Rectal smooth muscle tissue (tissue), 1 donor: ENCODE data around the gene MIDN.
"Not testable (repeated sequence)": the region's sequence is repeated elsewhere in the genome, so short reads cannot be mapped to it uniquely, and the experiment has no call there.

Experiments
- H3K27ac ChIP-seq: one replicate; pipeline ENCODE4 v1.7.0; 2013; ENCODE audit warnings: low read depth, low read length, inconsistent platforms
- H3K27me3 ChIP-seq: one replicate; pipeline ENCODE4 v1.7.0; 2013; ENCODE audit warnings: low read length; ENCODE audit not compliant: control insufficient read depth, insufficient read depth
- H3K36me3 ChIP-seq: one replicate; pipeline ENCODE4 v1.7.0; 2013; ENCODE audit warnings: low read length; ENCODE audit not compliant: control insufficient read depth, insufficient read depth
- H3K4me1 ChIP-seq: one replicate; pipeline ENCODE4 v1.7.0; 2013; ENCODE audit warnings: low read length; ENCODE audit not compliant: control insufficient read depth, insufficient read depth
- H3K4me3 ChIP-seq: one replicate; pipeline ENCODE4 v1.7.0; 2013; ENCODE audit warnings: low read length
- H3K9ac ChIP-seq: one replicate; pipeline ENCODE4 v1.7.0; 2013; ENCODE audit warnings: low read length

The MIDN gene

DNA sequence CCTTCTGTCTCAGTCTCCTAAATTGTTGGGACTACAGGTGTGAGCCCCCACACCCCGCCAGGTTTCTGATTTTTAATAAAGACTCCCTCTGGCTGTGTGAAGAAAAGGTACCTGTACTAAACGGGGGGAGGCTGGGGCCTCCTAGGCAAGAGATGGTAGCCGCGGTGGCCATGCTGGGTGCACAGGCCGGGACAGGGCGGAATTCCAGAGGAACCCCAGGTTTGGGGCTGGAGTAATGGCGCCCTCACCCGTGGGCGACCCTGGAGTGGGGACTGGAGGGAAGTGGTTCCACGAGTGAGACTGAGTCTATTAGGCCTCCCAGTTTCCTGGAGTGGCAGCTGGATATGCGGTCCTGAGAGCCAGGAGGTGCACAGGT is 9.0 kb upstream of the MIDN start:
- Histone ChIP-seq H3K27me3 (peaks cover 4% of the 10 kb centered on the region), H3K4me1 (peaks cover 22% of the 10 kb centered on the region), H3K4me3 (no peak overlapping the region)

DNA sequence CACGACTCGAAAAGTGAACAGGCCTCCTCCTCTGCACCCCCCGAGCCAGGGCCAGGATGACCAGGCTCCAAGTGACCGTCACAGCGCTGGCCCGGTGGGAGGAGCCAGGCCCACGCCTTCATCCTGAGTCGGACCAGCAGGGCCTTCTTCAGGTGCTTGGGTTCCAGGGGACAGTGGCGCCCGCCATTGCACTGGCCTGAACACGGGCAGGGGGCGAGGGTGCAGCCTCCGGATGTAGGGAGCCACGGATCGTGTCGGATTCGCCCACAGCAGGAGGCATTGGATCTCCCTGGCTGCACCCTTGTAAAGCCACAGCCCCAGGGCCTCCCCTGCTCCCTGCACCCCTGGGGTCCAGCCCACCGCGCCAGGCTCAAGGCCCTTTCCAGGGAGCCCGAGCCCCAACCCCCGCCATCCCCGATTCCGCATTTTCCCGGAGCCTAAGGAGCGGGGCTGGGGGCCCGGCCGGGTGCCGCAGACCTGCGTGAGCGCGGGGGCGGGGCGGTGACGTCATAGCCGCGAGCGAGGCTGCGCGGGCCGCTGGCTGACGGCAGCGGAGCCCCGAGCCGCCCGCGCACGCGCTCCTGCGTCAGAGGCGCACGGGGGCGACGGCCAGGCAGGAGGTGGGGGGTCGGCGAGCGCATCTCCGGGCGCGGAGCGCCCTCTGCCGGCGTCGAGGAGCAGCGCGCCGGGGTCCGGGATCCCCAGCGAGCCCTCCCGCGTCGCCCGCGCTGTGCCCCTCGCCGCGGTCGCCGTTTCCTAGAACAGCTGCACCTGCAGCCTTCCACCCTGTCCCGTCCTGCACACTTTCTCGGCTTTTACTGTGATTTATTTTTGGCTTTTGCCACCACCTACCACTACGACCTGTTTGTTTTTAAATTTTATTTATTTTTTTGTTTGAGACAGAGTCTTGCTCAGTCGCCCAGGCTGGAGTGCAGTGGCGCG is 8.3 kb upstream of the MIDN start:
- H3K36me3 ChIP-seq, result no peaks in the 10 kb centered on the region
- peak overlapping the region; percentile 48 for H3K4me3 ChIP-seq
- peaks cover 28% of the 10 kb centered on the region for H3K4me1 ChIP-seq
- peaks cover 4% of the 10 kb centered on the region for H3K27me3 ChIP-seq
- no peak overlapping the region for H3K9ac ChIP-seq
- peak overlapping the region; percentile 84 for H3K27ac ChIP-seq

More for the DNA sequence above, 9.0 kb upstream of the MIDN start:
- no peaks in the 10 kb centered on the region for H3K36me3 ChIP-seq
- peak overlapping the region; percentile 84 for H3K27ac ChIP-seq
- no peak overlapping the region for H3K9ac ChIP-seq

DNA sequence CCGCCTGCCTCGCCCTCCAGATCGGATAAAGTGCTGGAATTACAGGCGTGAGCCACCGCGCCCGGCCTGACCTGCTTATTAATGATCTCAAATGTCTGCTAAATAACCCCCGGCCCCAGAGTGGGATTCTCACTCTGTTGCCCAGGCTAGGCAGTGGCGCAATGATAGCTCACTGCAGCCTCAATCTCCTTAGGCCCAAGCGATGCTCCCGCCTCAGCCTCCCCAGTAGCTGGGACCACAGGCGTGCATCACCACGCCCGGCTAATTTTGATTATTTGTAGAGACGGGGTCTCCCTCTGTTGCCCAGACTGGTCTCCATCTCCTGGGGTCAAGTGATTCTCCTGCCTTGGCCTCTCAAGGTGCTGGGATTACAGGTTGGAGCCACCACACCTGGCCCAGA is 7.5 kb upstream of the MIDN start:
- Histone ChIP-seq H3K27ac (no peak overlapping the region), H3K4me1 (peaks cover 31% of the 10 kb centered on the region)

GRCh38 chr19:1241417-1242095 is 6.8 kb upstream of the MIDN start, which contains the start of gene ATP5F1D:
Gene ATP5F1D, plus strand, starts transcription at chr19:1241751. Its CDS starts 100 bp downstream, at chr19:1241851.
- Histone ChIP-seq H3K9ac (peak within 1 kb of the TSS; percentile 61), H3K27me3 (peaks cover 4% of the 10 kb centered on the region), H3K4me1 (peaks cover 31% of the 10 kb centered on the region)

More for the DNA sequence above, 7.5 kb upstream of the MIDN start:
- peaks cover 4% of the 10 kb centered on the region for H3K27me3 ChIP-seq
- peak overlapping the region; percentile 83 for H3K4me3 ChIP-seq
- no peak overlapping the region for H3K9ac ChIP-seq
- no peaks in the 10 kb centered on the region for H3K36me3 ChIP-seq

GRCh38 chr19:1243768-1244692 is 4.4 kb upstream of the MIDN start:
- Histone ChIP-seq H3K36me3 (no peaks in the 10 kb centered on the region), H3K4me3 (peak overlapping the region; percentile 46), H3K27ac (peak overlapping the region; percentile 91), H3K9ac (no peak overlapping the region), H3K27me3 (no peaks in the 10 kb centered on the region), H3K4me1 (peaks cover 35% of the 10 kb centered on the region)

More at GRCh38 chr19:1241417-1242095, 6.8 kb upstream of the MIDN start, which contains the start of gene ATP5F1D:
- peak within 1 kb of the TSS; percentile 86 for H3K27ac ChIP-seq
- peak within 1 kb of the TSS; percentile 83 for H3K4me3 ChIP-seq
- no peaks in the 10 kb centered on the region for H3K36me3 ChIP-seq

- Histone ChIP-seq H3K27me3 (no peaks in the 10 kb centered on the region), H3K27ac (peak overlapping the region; percentile 91), H3K9ac (no peak overlapping the region), H3K36me3 (no peaks in the 10 kb centered on the region), H3K4me1 (peaks cover 35% of the 10 kb centered on the region), H3K4me3 (peak overlapping the region; percentile 46)
Measured at GRCh38 chr19:1244693-1245451, 3.5 kb upstream of the MIDN start.

- Histone ChIP-seq H3K27me3 (no peaks in the 10 kb centered on the region), H3K9ac (no peak overlapping the region), H3K4me1 (peaks cover 35% of the 10 kb centered on the region), H3K27ac (peak overlapping the region; percentile 91), H3K36me3 (no peaks in the 10 kb centered on the region), H3K4me3 (no peak overlapping the region)
Measured at GRCh38 chr19:1245494-1246264, 2.7 kb upstream of the MIDN start.

DNA sequence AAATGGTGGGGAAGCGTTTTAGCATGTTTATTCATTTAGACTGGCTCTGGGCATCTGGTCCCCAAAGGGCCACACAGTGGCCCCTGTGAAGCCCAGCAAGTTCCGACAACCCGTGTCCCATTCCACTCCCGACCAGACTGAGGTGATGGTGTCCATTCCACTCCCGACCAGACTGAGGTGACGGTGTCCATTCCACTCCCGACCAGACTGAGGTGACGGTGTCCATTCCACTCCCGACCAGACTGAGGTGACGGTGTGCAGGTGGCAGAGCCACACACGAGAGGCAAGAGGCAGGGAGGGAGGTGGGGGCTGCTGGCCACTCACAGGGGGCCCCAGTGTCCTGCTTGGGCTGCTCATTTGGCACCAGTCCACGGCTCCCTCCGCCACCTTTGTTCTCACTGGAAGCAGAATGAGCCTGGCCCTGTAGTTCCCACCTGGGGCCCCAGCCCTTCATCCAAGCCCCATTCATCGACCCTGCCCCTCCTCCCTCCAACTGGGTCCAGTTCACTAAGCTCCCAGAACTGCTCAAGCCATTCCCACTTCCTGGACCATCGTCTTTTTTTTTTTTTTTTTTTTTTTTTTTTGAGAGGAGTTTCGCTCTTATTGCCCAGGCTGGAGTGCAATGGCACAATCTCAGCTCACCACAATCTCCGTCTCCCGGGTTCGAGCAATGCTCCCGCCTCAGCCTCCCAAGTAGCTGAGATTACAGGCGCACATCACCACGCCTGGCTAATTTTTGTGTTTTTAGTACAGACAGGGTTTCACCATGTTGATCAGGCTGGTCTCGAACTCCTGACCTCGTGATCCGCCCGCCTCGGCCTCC is 1.9 kb upstream of the MIDN start:
- H3K4me1 ChIP-seq, result peaks cover 32% of the 10 kb centered on the region

DNA sequence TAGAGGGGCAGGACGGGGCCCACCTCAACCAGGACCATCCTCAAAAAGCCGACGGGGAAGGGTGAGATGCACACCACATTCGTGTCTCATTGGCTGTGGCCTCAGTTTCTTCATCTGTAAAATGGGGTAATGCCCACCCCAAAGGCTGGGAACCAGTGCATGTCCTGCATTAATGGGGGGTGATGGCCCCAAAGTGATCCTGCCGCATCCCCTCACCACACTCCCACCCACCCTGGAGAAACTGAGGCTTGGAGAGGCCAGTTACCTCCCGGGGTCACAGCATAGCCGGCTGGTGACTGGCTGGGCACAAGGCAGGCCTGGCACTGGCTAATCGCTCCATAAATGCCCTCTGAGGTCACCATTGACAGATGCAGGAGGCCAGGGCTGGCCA is 640 bp upstream of the MIDN start:
- peak overlapping the region; percentile 99 for H3K27ac ChIP-seq
- peak overlapping the region; percentile 59 for H3K4me3 ChIP-seq
- H3K9ac ChIP-seq, result peak overlapping the region; percentile 45
- peaks cover 32% of the 10 kb centered on the region for H3K4me1 ChIP-seq
- no peaks in the 10 kb centered on the region for H3K27me3 ChIP-seq
- peaks cover 6% of the 10 kb centered on the region for H3K36me3 ChIP-seq

More for the DNA sequence above, 1.9 kb upstream of the MIDN start:
- peak overlapping the region; percentile 91 for H3K27ac ChIP-seq
- not testable (repeated sequence) for H3K9ac ChIP-seq, H3K4me3 ChIP-seq, H3K36me3 ChIP-seq, H3K27me3 ChIP-seq

DNA sequence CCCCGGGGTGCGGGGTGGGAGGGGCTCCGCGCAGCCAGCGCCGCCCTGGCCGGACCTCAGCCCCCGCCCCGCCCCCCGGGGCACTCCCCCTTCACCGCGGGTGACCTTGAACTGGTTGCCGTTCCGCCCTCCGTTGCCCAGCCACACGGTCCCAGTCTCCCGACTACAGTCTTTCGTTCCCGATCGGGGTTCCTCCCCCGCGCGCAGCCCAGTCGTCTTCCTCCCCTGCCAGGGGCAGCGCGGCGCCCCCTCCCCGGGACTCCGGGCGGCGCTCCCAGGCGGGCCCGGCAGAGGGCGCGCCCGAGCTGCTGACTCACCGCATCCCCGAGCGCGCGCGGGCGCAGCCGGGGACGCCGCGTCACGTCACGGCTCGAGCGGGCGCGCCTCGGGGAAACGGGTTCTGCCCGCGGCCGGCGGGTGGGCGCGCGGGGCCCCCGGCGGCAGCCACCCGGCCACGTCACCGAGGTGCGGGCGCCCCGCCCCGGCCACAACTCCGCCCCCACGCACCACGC is 459 bp downstream of the MIDN start:
- H3K27ac ChIP-seq, result peak overlapping the region; percentile 99
- peak overlapping the region; percentile 82 for H3K4me3 ChIP-seq
- H3K36me3 ChIP-seq, result peaks cover 6% of the 10 kb centered on the region
- no peaks in the 10 kb centered on the region for H3K27me3 ChIP-seq
- peak overlapping the region; percentile 68 for H3K9ac ChIP-seq
- peaks cover 30% of the 10 kb centered on the region for H3K4me1 ChIP-seq
